Astrocyte (in vitro differentiated cells and primary cell): ENCODE measurements around the gene PET100. TPM values are rescaled to one million over a fixed set of nuclear protein-coding genes. Genes with fewer than 3 reads are reported as not detected.

Experiments
- DNase-seq: peaks from one replicate; pipeline ENCODE4 v3.0.0-alpha.2; 2010; ENCODE audit warnings: low read depth
- FAIRE-seq: peaks from 2 replicates; lab custom pipeline; 2011; peaks lifted over from hg19 to GRCh38; lab: Jason Lieb, UNC
- H2AFZ ChIP-seq: 2 replicates; pipeline ENCODE4 v1.6.0; 2012; ENCODE audit warnings: low read depth, low read length, inconsistent platforms
- H3K27ac ChIP-seq: 2 replicates; pipeline ENCODE4 v1.5.1; 2011; ENCODE audit warnings: low read depth, low read length, inconsistent platforms
- H3K27me3 ChIP-seq: 2 replicates; pipeline ENCODE4 v1.6.0; 2011; ENCODE audit warnings: low read length, inconsistent platforms; ENCODE audit not compliant: insufficient read depth
- H3K36me3 ChIP-seq: 2 replicates; pipeline ENCODE4 v1.5.1; 2011; ENCODE audit warnings: low read length, inconsistent platforms; ENCODE audit not compliant: insufficient read depth
- H3K4me1 ChIP-seq: 2 replicates; pipeline ENCODE4 v1.5.1; 2011; ENCODE audit warnings: low read length, inconsistent platforms; ENCODE audit not compliant: insufficient read depth
- H3K4me2 ChIP-seq: 2 replicates; pipeline ENCODE4 v1.6.0; 2012; ENCODE audit warnings: low read length, inconsistent platforms
- H3K4me3 ChIP-seq: 2 replicates; pipeline ENCODE4 v1.5.1; 2011; ENCODE audit warnings: low read depth, mild to moderate bottlenecking, low read length, inconsistent platforms; ENCODE audit not compliant: insufficient read depth
- H3K79me2 ChIP-seq: 2 replicates; pipeline ENCODE4 v1.6.0; 2012; ENCODE audit warnings: mild to moderate bottlenecking, low read length, inconsistent platforms; ENCODE audit not compliant: insufficient read depth
- H3K9ac ChIP-seq: 2 replicates; pipeline ENCODE4 v1.6.0; 2012; ENCODE audit warnings: mild to moderate bottlenecking, low read length, inconsistent platforms
- H3K9me3 ChIP-seq: 2 replicates; pipeline ENCODE4 v1.5.1; 2012; ENCODE audit warnings: low read depth, mild to moderate bottlenecking, low read length, inconsistent platforms; ENCODE audit not compliant: insufficient read depth
- H4K20me1 ChIP-seq: 2 replicates; pipeline ENCODE4 v1.6.0; 2012; ENCODE audit warnings: low read length, inconsistent platforms; ENCODE audit not compliant: insufficient read depth
- H3K27ac Mint-ChIP-seq: one replicate; pipeline ENCODE4 v1.8.0; 2021; ENCODE audit warnings: mild to moderate bottlenecking, mixed read lengths; ENCODE audit not compliant: unreplicated experiment
- H3K27me3 Mint-ChIP-seq: one replicate; pipeline ENCODE4 v1.8.0; 2021; ENCODE audit warnings: low read depth, mixed read lengths; ENCODE audit not compliant: unreplicated experiment
- H3K36me3 Mint-ChIP-seq: one replicate; pipeline ENCODE4 v1.8.0; 2021; ENCODE audit warnings: low read depth, mixed read lengths; ENCODE audit not compliant: unreplicated experiment
- H3K4me1 Mint-ChIP-seq: one replicate; pipeline ENCODE4 v1.8.0; 2021; ENCODE audit warnings: low read depth, mixed read lengths; ENCODE audit not compliant: unreplicated experiment
- H3K4me3 Mint-ChIP-seq: one replicate; pipeline ENCODE4 v1.8.0; 2021; ENCODE audit warnings: mild to moderate bottlenecking, moderate library complexity, mixed read lengths; ENCODE audit not compliant: unreplicated experiment
- H3K9me3 Mint-ChIP-seq: one replicate; pipeline ENCODE4 v1.8.0; 2021; ENCODE audit warnings: mild to moderate bottlenecking, mixed read lengths; ENCODE audit not compliant: unreplicated experiment
- CTCF ChIP-seq: IDR thresholded peaks from 2 replicates; pipeline ENCODE4 v1.5.1; 2011; ENCODE audit warnings: low read depth, mild to moderate bottlenecking, inconsistent platforms, low read length, moderate library complexity; ENCODE audit not compliant: insufficient read depth
- EZH2 ChIP-seq: IDR thresholded peaks from 2 replicates; pipeline ENCODE4 v1.6.1; 2012; ENCODE audit warnings: mild to moderate bottlenecking, low read length, inconsistent platforms; ENCODE audit not compliant: insufficient read depth
- microRNA-seq: library from miRNA; unstranded; fragments of <30 nt; microRNA quantifications from one replicate; pipeline ENCODE4 v1.2.0, GENCODE V29; 2020
- total RNA-seq: library from RNA; stranded (reverse); gene quantifications from 2 replicates; pipeline ENCODE4 v1.2.1, GENCODE V29; 2021

PET100 gene
- total RNA-seq, 1 donor from 2014 or later, result 95.8 TPM

GRCh38 chr19:7679771-7680605 is 50.4 kb downstream of the PET100 start:
- H3K27me3 ChIP-seq, result peaks cover 5% of the 10 kb centered on the region
- H3K4me1 Mint-ChIP-seq, result no peaks in the 10 kb centered on the region
- H2AFZ ChIP-seq, result peak overlapping the region; percentile 92

GRCh38 chr19:7680606-7681339 is 51.2 kb downstream of the PET100 start, which contains the start of gene TRAPPC5:
Gene TRAPPC5 (plus strand): TSS chr19:7680833. CDS start chr19:7682254, 1,421 bp downstream.
- peak within 1 kb of the TSS; percentile 92 for H2AFZ ChIP-seq
- TF ChIP-seq CTCF, result peak; percentile 58
- TF ChIP-seq EZH2, result no peak
- peaks cover 5% of the 10 kb centered on the region for H3K27me3 ChIP-seq
- no peaks in the 10 kb centered on the region for H3K36me3 ChIP-seq
- Mint-ChIP-seq H3K36me3 (peaks cover 6% of the 10 kb centered on the region), H3K27ac (peak within 1 kb of the TSS; percentile 66), H3K9me3 (no peaks in the 10 kb centered on the region), H3K27me3 (peaks cover 34% of the 10 kb centered on the region), H3K4me3 (peak within 1 kb of the TSS; percentile 89), H3K4me1 (no peaks in the 10 kb centered on the region)
- H4K20me1 ChIP-seq, result peaks cover 30% of the 10 kb centered on the region
- peak within 1 kb of the TSS; percentile 87 for H3K4me3 ChIP-seq
- peaks cover 8% of the 10 kb centered on the region for H3K4me1 ChIP-seq
- H3K4me2 ChIP-seq, result peak within 1 kb of the TSS; percentile 98
- no peaks in the 10 kb centered on the region for H3K9me3 ChIP-seq
- peak within 1 kb of the TSS; percentile 65 for H3K27ac ChIP-seq
- peak; percentile 51 for DNase-seq
- H3K9ac ChIP-seq, result peak within 1 kb of the TSS; percentile 97
- FAIRE-seq, result no peak
- peaks cover 13% of the 10 kb centered on the region for H3K79me2 ChIP-seq

More at GRCh38 chr19:7679771-7680605, 50.4 kb downstream of the PET100 start:
- H3K4me1 ChIP-seq, result peaks cover 8% of the 10 kb centered on the region
- Mint-ChIP-seq H3K36me3 (peaks cover 1% of the 10 kb centered on the region), H3K4me3 (peak overlapping the region; percentile 80), H3K27me3 (peaks cover 35% of the 10 kb centered on the region), H3K27ac (peak overlapping the region; percentile 66), H3K9me3 (no peaks in the 10 kb centered on the region)
- H3K36me3 ChIP-seq, result no peaks in the 10 kb centered on the region
- H3K9ac ChIP-seq, result no peak overlapping the region
- peaks cover 13% of the 10 kb centered on the region for H3K79me2 ChIP-seq
- DNase-seq (no peak), FAIRE-seq (no peak)
- TF ChIP-seq EZH2 (no peak), CTCF (no peak)
- no peaks in the 10 kb centered on the region for H3K9me3 ChIP-seq
- no peak overlapping the region for H3K27ac ChIP-seq
- H4K20me1 ChIP-seq, result peaks cover 23% of the 10 kb centered on the region
- peak overlapping the region; percentile 98 for H3K4me2 ChIP-seq
- peak overlapping the region; percentile 87 for H3K4me3 ChIP-seq

Small RNAs within 50 kb of the gene (microRNA-seq; reads per million reads assigned to microRNA genes)
- 1.4 reads per million for gene MIR6792

Other genes with a start within 250 kb of the PET100 start
- gene PEX11G, start 140.8 kb upstream of the PET100 start, total RNA-seq, result 1.7 and 2.2 TPM in 2 replicates
- 39.8 and 41.1 TPM in 2 replicates for gene ZNF358, start 113.7 kb upstream of the PET100 start, total RNA-seq
- gene MCOLN1, start 107.2 kb upstream of the PET100 start, total RNA-seq, result 26.2 and 27.5 TPM in 2 replicates
- gene PNPLA6, start 94.1 kb upstream of the PET100 start, total RNA-seq, result 81.9 and 90.2 TPM in 2 replicates
- 2.8 and 4.1 TPM in 2 replicates for gene CAMSAP3, start 33.9 kb upstream of the PET100 start, total RNA-seq
- 28.1 and 30.4 TPM in 2 replicates for gene XAB2, start 248 bp upstream of the PET100 start, total RNA-seq
- not detected in 2 replicates for gene PCP2, start 3.9 kb downstream of the PET100 start, total RNA-seq
- 48.6 and 49.6 TPM in 2 replicates for gene STXBP2, start 7.3 kb downstream of the PET100 start, total RNA-seq
- gene RETN, start 39.3 kb downstream of the PET100 start, total RNA-seq, result not detected in 2 replicates
- not detected in 2 replicates for gene MCEMP1, start 47.3 kb downstream of the PET100 start, total RNA-seq
- 110 and 121 TPM in 2 replicates for gene TRAPPC5, start 51.0 kb downstream of the PET100 start, total RNA-seq
- gene FCER2, start 72.3 kb downstream of the PET100 start, total RNA-seq, result not detected in 2 replicates
- not detected in 2 replicates for gene CLEC4G, start 102.3 kb downstream of the PET100 start, total RNA-seq
- not detected in 2 replicates for gene CD209, start 117.7 kb downstream of the PET100 start, total RNA-seq
- gene CLEC4M, start 133.4 kb downstream of the PET100 start, total RNA-seq, result not detected in 2 replicates
- 22.1 and 25.7 TPM in 2 replicates for gene EVI5L, start 200.4 kb downstream of the PET100 start, total RNA-seq
- gene PRR36, start 244.6 kb downstream of the PET100 start, total RNA-seq, result 0.55 and 1.3 TPM in 2 replicates